Liver (tissue), 9 donors: Measurements from ENCODE around the gene ARHGEF33. TPM values are rescaled to one million over a fixed set of nuclear protein-coding genes. Genes with fewer than 3 reads are reported as not detected.

Experiments used
- DNase-seq: peaks from one replicate; pipeline ENCODE4 v3.0.0-alpha.2; 2017; ENCODE audit warnings: low spot score
- H3K27ac ChIP-seq, 2 donors: one replicate each; pipeline ENCODE4 v1.7.0; 2013; ENCODE audit warnings: inconsistent platforms in 2 of 2, low read length in 2 of 2, control low read depth in 1 of 2, low read depth in 1 of 2, mild to moderate bottlenecking in 1 of 2
- H3K27me3 ChIP-seq, 4 donors: one replicate each; pipeline versions ENCODE4 v1.6.1 to v1.7.0; 2013; ENCODE audit warnings: low read length in 3 of 4, inconsistent platforms in 1 of 4, mild to moderate bottlenecking in 1 of 4, moderate library complexity in 1 of 4; ENCODE audit not compliant: control insufficient read depth in 4 of 4, insufficient read depth in 4 of 4
- H3K36me3 ChIP-seq, 4 donors: one replicate each; pipeline versions ENCODE4 v1.6.1 to v1.7.0; 2013; ENCODE audit warnings: low read length in 3 of 4, mild to moderate bottlenecking in 3 of 4, low read depth in 1 of 4, moderate library complexity in 1 of 4; ENCODE audit not compliant: control insufficient read depth in 4 of 4, insufficient read depth in 3 of 4
- H3K4me1 ChIP-seq, 4 donors: one replicate each; pipeline versions ENCODE4 v1.6.1 to v1.7.0; 2013; ENCODE audit warnings: low read length in 3 of 4, mild to moderate bottlenecking in 3 of 4, moderate library complexity in 1 of 4; ENCODE audit not compliant: control insufficient read depth in 4 of 4, insufficient read depth in 4 of 4
- H3K4me3 ChIP-seq, 3 donors: one replicate each; pipeline versions ENCODE4 v1.6.1 to v1.7.0; 2013; ENCODE audit warnings: low read length in 3 of 3, control low read depth in 1 of 3, low read depth in 1 of 3, mild to moderate bottlenecking in 1 of 3
- H3K9ac ChIP-seq, 2 donors: one replicate each; pipeline ENCODE4 v1.7.0; 2013; ENCODE audit warnings: low read length in 2 of 2, mild to moderate bottlenecking in 2 of 2, moderate library complexity in 2 of 2, control low read depth in 1 of 2, low read depth in 1 of 2
- H3K9me3 ChIP-seq, 4 donors: one replicate each; pipeline versions ENCODE4 v1.6.1 to v1.7.0; 2013; ENCODE audit warnings: low read length in 3 of 4; ENCODE audit not compliant: control insufficient read depth in 4 of 4
- ATF3 ChIP-seq: IDR thresholded peaks from 2 replicates; pipeline ENCODE4 v1.6.1; 2016; ENCODE audit warnings: antibody characterized with exemption
- EGR1 ChIP-seq, 2 donors: IDR thresholded peaks; 2 replicates each; pipeline ENCODE4 v1.6.1; 2016 to 2018; ENCODE audit warnings: antibody characterized with exemption in 2 of 2, low read depth in 2 of 2
- FOXA1 ChIP-seq: IDR thresholded peaks from 2 replicates; pipeline ENCODE4 v1.6.1; 2016; ENCODE audit warnings: antibody characterized with exemption
- FOXA2 ChIP-seq: IDR thresholded peaks from 2 replicates; pipeline ENCODE4 v1.6.1; 2016; ENCODE audit warnings: antibody characterized with exemption
- HNF4A ChIP-seq, 2 donors: conservative IDR thresholded peaks; 2 replicates each; pipeline ENCODE4 v1.6.1; 2016; ENCODE audit warnings: antibody characterized with exemption in 2 of 2, mild to moderate bottlenecking in 2 of 2
- HNF4G ChIP-seq: IDR thresholded peaks from 2 replicates; pipeline ENCODE4 v1.6.1; 2016; ENCODE audit warnings: antibody characterized with exemption
- NR2F2 ChIP-seq: IDR thresholded peaks from 2 replicates; pipeline ENCODE4 v1.6.1; 2016; ENCODE audit warnings: antibody characterized with exemption
- REST ChIP-seq: IDR thresholded peaks from 2 replicates; pipeline ENCODE4 v1.6.1; 2016; ENCODE audit warnings: antibody characterized with exemption, mild to moderate bottlenecking
- SP1 ChIP-seq: IDR thresholded peaks from 2 replicates; pipeline ENCODE4 v1.6.1; 2018; ENCODE audit warnings: antibody characterized with exemption, mild to moderate bottlenecking
- TAF1 ChIP-seq: conservative IDR thresholded peaks from 2 replicates; pipeline ENCODE4 v1.6.1; 2016; ENCODE audit warnings: antibody characterized with exemption, mild to moderate bottlenecking
- ZBTB33 ChIP-seq: IDR thresholded peaks from 2 replicates; pipeline ENCODE4 v1.6.1; 2016; ENCODE audit warnings: antibody characterized with exemption
- WGBS: extraction: QIAGEN DNeasy Blood & Tissue Kit; methylation state at CpG from one replicate; pipeline ENCODE4 v1.1.7; 2013; 5-methylcytosine and 5-hydroxymethylcytosine counted together
- polyA plus RNA-seq, 2 donors: library from polyadenylated mRNA; stranded (reverse) in 1 of 2; unstranded in 1 of 2; fragments of 200-250 nt in 1 of 2; fragments of >200 nt in 1 of 2; fragmentation: Nextera tagmentation in 1 of 2; extraction: Ambion mirVana in 1 of 2; gene quantifications; one replicate each; pipeline versions ENCODE4 v1.2.1 to v1.2.3, GENCODE V29; 2013 to 2015
- total RNA-seq, 2 donors: library from RNA; depleted of rRNA; stranded (reverse); fragments of >200 nt; gene quantifications; one replicate each; pipeline ENCODE4 v1.2.3, GENCODE V29; 2014
- donor health status: healthy.
- donor health status: healthy.
- donor health status: healthy.
- donor health status: healthy.
- donor health status: healthy.

The ARHGEF33 gene
- total and polyA plus RNA-seq, 4 donors = 0.05 to 0.33 (median 0.08) TPM; not detected in 1

- H3K36me3 ChIP-seq = peaks cover 6 to 33% (median 19%) of the 10 kb centered on the region in 4 donors
- DNase-seq = no peak
- no peak overlapping the region for H3K9ac ChIP-seq
- H3K4me3 ChIP-seq = no peak overlapping the region
- TF ChIP-seq REST (no peak), ZBTB33 (no peak), NR2F2 (no peak)
- H3K4me1 ChIP-seq = no peaks in the 10 kb centered on the region
- H3K27ac ChIP-seq = no peak overlapping the region
- H3K27me3 ChIP-seq = no peaks in the 10 kb centered on the region
- no peaks in the 10 kb centered on the region for H3K9me3 ChIP-seq
These were observed 27.2 kb upstream of the ARHGEF33 start for GRCh38 chr2:38862476-38862875.

- DNase-seq = no peak
- no peak for TF ChIP-seq FOXA2
- TF ChIP-seq TAF1 = no peak
- TF ChIP-seq NR2F2 = no peak
- TF ChIP-seq EGR1 (IDR thresholded peaks at IDR 0.05; ENCODE audit: low read depth in 2 of 2) = no peak
- no peak for TF ChIP-seq ATF3
- no peak for TF ChIP-seq FOXA1
- no peak for TF ChIP-seq SP1
- no peaks in the 10 kb centered on the region for H3K9me3 ChIP-seq
- 92% methylated on average over 2 of the region's 2 CpGs for WGBS
- no peaks in the 10 kb centered on the region for H3K4me1 ChIP-seq
- no peaks in the 10 kb centered on the region for H3K27me3 ChIP-seq
- H3K9ac ChIP-seq = no peak overlapping the region
- H3K36me3 ChIP-seq = peaks cover 9 to 33% (median 18%) of the 10 kb centered on the region in 4 donors
- no peak overlapping the region for H3K4me3 ChIP-seq
- H3K27ac ChIP-seq = no peak overlapping the region
These were observed 26.5 kb upstream of the ARHGEF33 start for GRCh38 chr2:38863061-38863695.

- H3K4me1 ChIP-seq = no peaks in the 10 kb centered on the region
- no peak for TF ChIP-seq REST
- no peak for TF ChIP-seq ZBTB33
- no peak for TF ChIP-seq HNF4A (conservative IDR thresholded peaks at IDR 0.05)
- no peak for TF ChIP-seq HNF4G
- no peak for TF ChIP-seq SP1
- no peaks in the 10 kb centered on the region for H3K27me3 ChIP-seq
- H3K9ac ChIP-seq = no peak overlapping the region
- 97% methylated on average over 3 of the region's 3 CpGs for WGBS
- DNase-seq = no peak
- H3K9me3 ChIP-seq = no peaks in the 10 kb centered on the region
- peaks cover 4 to 16% (median 6%) of the 10 kb centered on the region in 4 donors for H3K36me3 ChIP-seq
- no peak overlapping the region for H3K27ac ChIP-seq
- H3K4me3 ChIP-seq = no peak overlapping the region
These were observed 22.8 kb upstream of the ARHGEF33 start for GRCh38 chr2:38866773-38867443.
